GM18873 (cell line): Measurements from ENCODE around the gene SKI.
"Not testable (repeated sequence)": the region's sequence is repeated elsewhere in the genome, so short reads cannot be mapped to it uniquely, and the experiment has no call there.

ENCODE experiments used
- ATAC-seq: cut with Tn5 transposase; IDR thresholded peaks from one replicate; pipeline ENCODE4 v1.9.1; 2021; ENCODE audit warnings: mild to moderate bottlenecking, moderate library complexity, moderate number of reproducible peaks; ENCODE audit not compliant: unreplicated experiment, low FRiP score

Gene SKI

DNA sequence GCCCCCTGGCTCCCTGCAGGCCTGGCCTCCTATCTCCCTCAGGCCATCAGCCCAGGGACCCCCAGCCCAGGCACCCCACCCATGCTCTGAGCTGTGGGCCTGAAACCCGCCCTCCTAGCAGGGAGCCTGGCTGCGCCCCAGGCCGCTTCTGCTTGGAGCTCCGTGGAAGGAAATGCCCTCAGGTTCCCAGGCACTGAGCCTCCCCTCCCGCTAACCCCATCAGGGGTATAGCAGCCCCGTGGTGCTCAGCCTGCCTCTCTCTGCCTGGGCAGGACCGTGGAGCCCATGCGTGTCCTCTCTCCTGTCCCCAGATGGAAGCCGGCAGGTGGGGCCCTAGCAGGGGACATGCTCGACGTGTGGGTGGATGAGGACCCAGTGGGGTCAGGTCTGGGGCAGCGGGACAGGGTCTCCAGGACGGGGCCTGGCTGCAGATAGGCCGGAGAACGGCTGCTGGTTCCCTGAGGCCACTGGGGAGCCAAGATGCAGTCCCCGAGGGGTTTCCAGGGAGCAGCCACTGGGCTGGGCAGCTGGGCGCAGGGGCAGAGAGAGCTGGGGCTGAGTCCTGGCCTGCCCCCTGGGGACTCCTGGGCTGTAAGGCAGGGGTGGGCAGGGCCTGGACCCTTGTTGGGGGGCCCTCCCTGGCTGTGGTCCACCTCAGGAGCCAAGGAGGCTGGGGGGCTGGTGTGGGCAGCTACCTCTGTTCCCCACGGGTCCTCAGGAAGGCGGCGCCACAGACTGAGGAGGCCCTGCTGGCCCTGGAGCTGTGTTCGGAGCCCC, 87.7 kb downstream of the SKI start:
- no peak for ATAC-seq

DNA sequence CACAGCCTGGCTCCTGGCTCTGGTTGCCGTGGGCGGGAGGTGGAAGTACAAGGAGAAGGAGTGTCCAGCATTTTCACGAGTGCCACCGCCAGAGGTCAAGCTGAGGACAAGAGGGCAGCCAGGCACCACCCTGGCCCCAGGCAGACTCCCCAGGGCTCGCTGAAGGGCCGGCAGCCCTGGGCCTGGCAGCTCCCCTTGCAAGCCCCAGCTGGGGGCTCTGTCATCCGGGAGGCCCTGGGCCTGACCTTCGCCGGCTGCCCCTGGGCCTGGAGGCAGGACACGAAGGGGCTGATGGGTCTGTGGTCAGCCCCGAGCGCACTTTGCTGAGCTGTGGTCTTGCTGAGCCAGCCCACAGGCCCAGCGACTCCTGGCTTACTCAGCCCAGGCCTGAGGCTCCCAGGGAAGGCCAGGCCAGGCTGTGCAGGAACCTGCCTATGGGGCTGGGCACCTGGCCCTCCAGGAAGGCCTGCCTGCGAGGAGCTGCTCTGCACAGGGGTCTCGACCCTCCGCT, 88.4 kb downstream of the SKI start:
- ATAC-seq: no peak

DNA sequence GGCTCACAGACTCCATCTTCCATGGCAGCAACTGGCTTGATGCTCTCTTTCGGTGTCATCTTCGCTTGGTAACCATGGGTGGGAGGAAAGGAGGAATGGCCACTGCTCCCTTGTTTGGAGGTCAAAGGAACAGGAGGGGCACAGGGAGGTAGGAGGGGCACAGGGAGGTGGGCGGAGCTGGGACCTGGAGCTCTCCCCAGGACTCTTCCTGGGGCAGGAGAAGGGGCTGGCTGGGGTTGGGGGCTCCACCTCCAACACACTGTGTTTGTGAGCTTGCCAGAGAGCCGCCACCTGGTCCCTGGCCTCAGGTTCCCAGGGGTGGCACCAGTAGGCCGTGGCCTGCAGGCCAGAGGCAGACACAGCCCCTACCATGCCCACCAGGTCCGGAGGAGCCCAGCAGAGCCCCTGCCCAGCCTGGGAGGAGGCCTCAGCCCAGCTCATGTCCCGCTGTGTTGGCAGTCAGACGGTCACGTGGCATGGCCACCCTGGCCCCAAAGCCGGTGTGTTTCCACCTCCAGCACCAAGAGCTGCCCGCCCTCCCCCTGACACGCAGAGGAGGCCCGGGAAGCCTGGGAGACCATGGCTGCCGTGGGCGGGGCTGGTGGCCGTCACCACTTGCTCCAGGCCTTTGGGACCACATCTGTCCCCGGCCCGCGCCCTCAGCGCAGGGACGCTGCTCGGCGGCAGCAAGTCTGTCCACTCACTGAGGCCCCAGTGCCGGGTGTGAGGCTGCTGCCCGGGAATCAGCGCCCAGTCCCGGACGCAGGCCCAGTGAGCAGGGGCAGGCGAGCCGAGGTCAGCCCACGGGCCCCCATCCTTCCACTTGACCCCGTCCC, 89.3 kb downstream of the SKI start:
- ATAC-seq: no peak

DNA sequence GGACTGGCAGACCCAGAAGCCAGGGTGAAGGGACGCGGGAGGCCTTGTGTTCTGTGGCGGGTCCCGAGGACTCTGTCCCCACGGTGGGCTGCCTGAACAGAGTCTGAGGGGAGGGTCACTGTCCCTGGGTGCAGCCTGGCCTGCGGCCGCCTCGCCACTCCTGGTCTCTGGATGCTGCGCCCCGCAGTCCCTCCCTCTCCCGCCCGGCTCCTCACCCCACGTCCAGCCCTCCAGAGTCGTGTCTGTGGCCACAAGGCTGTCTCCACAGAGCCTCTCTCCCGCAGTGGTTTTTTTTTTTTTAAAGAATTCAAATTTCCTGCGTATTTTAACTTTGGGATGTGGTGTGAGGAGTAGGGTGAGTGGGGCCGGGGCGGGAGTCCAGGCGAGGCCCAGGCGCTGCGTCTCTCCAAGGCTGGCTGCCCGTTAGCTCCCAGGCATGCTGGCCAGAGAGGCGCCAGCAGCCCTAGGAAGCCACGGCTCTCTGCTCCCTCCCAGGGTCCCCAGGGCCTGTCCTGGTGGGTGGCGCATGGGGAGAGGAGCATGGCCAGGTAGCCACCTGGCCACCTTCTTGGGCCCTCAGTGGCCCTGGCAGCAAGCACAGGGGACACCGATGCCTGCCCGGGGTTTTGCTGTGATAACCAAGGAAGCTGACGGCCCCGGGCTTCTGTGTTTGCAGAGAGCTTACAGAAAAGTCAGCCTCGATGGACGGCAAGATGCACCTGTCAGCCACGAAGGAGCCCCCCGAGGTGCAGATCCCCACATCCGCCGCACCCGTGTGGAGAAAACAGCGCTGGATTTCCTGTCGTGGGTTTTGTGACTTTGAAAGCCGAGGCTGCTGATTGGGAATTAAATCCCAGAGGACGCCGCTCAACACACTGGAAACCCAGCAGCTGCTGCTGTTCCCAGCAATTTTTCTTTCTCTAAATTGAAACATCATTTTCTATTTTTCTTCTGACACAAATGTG, 90.5 kb downstream of the SKI start:
- no peak for ATAC-seq

DNA sequence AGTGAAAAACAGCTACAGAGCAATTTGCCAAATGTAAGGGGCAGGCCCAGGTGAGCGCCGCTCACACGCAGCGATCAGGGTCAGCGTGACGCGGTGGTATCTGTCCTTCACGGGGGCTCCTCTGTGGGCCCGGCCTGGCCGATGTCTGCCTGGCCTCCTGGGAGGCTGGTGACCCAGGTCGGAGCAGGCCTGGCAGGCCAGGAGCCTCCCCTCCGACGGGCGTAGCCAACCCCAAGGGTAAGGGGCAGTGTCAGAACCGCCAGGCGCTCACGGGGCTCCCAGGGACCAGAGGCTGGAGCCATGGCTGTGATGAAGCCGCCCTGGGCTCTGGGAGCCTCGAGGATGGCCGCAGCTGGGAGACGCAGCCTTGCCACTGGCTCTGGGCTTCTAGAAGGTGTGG, 91.2 kb downstream of the SKI start:
- ATAC-seq: no peak

DNA sequence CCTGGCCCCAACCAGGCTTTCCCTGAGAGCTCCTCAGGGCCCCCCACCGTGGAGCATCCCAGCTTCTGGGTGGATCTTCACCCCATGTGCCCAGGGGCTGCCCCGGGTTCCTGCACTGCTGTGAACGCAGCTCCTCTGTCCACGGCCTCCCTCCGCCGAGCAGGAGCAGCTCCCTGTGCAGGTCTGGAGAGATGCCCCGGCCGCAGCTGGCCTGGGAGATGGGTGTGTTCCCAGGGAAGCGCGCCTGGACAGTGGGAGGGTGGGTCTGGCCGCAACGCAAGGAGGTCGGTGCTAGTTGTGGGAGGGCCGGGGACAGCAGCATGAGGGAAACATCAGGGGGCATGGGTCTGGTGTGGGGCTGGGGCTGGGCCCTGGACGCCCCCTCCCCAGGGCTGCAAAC, 91.9 kb downstream of the SKI start:
- ATAC-seq: no peak

DNA sequence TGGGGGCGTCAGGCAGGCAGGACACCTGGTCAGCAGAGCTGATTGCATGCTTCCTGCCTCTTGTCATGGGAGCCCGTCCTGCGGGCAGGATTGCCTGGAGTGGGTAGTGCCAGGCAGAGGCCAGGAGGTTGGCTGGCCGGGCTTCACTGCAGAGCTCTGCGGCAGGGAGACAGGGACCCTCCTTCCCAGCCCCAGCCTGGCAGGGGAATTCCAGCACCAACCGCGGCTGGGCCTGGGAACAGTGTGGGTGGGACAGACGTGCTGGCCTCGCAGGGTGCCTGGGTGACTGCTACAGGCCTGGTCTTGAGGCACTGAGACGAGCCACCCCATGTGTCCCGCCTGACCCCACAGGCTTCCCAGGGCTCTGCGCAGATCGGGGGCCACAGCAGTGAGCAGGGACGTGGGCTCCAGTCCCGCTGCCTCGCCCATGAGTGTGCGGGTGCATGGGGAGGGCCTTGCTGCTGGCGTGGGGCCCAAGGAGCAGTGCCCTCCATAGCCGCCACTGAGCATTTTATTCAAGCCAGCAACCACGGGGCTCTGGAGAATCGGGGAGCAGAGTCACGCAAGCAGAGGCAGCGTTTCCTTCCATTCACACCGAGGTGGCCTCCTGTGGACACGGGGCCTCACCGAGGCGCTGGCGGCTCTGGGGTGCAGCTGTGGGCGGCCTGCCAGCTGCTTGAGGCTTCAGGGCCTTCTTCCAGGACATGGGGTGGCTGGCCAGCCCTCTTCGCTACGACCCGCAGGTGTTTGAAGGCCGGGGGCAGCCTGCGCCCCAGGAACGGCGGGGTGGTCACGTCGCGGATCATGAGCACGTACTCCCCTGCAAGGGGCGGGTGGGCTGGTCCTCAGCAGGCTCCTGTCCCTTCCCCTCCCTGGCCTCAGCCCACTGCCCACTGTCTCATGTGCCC, 92.9 kb downstream of the SKI start:
- ATAC-seq: no peak

DNA sequence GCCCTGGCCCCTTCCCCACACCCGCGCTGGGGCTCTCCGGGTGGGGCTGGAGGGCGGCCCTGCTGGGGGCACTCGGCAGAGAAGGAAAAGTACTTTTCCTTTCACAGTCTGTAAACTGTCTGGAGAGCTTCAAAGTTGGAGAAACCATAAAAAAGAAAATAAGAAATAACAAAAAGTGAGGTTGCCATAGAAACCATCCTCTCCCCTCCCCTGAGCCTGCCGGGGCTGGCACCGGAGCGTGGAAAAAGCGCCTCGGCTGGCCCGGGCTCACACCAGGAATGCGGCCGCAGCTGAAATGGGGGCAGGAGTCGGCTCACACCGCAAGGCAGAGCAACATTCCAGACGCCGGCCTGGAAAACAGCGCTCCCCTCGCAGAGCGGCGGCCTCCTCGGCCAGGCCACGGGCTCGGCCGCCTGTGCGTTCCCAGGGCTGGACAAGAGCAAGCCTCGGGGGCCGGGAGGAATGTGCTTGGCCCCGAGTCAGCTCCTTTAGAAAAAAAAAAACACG, 94.0 kb downstream of the SKI start:
- no peak for ATAC-seq

DNA sequence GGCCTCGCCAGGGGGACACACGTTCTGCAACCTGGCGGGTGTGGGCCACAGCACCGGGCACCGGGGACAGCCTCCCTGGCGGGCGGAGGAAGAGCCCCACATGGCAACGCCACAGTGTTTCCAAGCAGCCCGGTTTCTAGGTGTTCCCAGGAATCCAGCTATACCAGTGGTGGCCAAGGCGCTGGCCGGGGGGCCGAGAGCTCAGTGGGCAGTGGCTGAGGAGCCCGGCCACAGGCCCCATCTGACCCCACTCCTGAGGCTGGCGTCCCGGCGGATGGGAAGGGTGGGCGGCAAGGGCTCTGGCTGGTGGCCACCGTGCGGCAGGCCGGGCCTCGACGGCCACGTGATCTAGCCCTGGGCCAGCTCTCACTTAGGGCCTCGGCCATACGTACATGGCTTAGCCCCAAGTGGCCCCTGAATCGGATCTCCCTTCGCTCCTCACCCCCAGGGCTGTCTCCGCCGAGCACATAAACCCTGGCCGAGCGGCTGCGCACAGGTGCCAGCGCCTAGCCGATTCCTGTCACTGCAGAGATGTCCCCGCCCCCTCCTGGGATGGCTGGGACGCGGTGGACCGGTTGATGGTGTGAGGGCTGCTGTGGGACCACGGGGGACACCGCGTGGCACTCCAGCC, 94.6 kb downstream of the SKI start:
- ATAC-seq: no peak

DNA sequence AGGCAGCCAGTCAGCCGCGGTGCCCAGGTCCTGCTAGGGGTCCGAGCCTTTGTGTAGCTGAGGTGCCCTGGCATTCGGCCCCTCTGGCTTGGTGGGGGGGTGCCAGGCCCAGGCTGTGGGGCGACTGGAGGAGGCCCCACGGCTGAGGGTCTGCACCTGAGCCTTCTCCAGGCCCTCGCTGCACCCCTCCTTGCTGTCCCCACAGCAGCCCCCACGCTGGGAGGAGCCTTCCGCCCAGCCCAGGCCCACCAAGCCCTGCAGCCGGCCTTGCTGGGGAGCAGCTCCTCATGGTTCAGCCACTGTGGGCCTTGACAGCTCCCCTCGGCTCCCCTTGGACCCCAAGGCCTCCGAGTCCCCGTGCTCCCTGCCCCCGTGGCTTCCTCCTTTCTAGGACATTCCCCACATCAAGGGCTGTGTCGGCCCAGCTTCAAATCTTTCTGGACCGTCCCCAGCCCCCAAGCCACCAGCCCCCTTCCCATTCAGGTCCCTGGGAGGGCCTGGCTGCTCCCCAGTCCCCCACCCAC, 95.4 kb downstream of the SKI start:
- no peak for ATAC-seq

DNA sequence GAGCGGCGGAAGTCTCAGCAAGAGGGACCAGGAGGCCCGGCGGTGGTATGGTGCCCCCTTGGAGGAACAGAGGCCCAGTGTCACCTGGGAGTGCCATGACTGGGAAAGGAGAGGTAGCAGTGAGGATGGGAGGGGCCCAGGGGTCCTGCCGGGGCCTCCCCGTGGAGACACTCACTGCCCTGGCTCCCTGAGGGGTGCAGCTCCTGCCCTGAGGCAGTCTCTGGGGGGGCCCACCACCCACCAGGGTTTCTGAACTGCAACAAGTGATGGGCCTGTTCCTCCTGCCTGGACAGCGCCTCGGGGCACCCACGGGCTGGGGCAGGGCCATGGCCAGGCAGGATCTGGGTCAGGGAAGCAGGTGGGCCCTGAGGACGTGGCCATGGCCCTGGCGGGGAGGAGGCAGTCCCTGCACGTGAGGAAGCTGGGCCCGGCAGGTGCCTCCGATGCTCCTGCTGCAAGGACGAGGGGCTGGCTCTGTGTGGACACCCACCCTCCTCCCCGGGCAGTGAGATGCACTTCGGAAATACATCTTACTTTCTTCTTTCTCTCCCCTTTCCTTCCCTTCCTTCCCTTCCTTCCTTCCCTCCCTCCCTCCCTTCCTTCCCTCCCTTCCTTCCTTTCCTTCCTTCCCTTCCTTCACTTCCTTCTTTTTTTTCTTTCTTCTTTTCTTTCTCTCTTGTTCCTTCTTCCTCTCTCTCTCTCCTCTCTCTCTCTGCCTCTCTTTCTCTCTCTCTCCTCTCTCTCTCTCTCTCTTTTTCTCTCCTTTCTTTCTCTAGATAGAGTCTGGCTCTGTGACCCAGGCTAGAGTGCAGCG, 96.6 kb downstream of the SKI start:
- ATAC-seq: no peak

DNA sequence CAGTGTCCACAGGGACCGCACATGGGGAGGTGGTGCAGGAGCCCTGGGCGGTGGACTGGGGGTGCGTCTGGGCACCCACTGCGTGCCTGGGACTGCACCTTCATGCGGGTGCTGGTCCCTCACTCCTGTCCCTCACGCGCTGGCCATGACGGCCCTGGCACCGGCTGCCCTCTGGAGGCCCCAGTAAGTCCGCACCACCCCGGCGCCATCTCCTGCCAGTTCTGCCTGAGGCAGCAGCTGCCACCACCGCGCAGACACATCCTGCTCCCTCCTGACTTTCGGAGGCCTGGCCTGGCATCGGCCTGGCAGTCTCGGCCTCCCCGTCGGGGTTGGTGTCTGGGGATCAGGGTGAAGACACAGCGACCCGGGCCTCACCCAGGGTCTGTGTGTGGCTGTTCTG, 98.4 kb downstream of the SKI start:
- no peak for ATAC-seq

DNA sequence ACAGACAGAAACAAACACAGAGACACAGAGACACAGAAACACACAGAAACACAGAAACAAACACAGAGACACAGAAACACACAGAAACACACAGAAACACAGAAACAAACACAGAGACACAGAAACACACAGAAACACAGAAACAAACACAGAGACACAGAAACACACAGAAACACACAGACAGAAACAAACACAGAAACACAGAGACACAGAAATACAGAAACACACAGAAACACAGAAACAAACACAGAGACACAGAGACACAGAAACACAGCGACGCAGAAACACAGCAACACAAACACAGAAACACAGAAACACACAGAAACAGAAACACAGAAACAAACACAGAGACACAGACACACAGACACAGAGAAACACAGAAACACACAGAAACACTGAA, 99.0 kb downstream of the SKI start:
- ATAC-seq: not testable (repeated sequence)

DNA sequence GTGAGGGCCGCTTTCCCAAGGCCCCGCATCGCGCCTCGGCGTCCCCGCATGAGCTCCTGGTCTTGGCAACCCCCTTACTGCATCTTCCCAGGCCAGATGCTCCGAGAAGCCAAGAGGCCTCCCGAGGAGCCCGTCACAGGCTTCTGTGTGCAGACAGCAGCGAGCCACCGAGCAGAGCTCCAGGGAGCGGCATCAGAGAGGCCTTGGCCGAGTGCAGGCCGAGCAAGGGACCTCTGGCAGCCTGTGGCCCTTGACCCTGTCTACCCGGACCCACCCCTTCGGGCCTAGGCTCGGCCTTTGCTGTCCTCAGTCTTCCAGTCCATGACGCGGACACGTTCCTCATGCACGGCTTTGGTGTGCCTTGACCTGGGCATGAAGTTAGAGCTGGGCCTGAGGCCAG, 99.7 kb downstream of the SKI start:
- ATAC-seq: no peak

DNA sequence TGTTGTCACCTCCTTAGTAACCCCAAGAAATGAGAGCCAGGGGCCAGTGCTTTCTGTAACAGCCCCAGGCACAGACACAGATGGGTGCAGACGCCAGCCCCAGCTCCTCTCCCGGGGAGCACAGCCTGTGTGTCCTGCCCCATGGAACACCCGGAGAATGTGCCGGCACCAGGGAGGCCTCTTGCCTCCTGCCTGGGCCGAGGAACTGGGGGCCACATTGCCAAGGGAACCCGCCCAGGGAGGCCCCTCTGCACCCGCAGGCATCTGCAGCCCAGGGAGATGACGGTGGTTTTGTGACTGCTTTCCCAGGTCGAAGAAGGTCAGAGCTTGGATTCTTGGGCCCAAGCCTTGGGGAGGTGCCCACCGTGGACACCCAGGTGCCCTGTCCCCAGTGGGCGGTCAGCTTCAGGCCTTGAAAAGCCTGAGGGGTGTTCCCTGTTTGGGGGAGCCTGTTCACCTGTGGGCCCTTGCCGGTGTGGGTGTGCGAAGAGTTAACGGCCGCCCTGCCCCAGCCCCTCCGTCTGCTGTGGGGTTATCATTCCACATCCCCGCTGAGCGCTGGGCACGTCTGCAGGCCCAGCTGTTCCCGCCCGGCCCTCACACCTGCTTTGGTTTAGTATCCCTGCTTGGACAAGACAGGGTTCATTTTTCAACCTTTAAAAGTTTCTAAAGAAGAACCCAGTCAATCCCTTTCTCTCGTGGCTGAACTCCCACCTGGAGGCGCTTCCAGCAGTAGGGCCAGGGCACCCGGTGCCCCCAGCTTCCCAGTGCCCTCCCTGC, 100.7 kb downstream of the SKI start:
- no peak for ATAC-seq

DNA sequence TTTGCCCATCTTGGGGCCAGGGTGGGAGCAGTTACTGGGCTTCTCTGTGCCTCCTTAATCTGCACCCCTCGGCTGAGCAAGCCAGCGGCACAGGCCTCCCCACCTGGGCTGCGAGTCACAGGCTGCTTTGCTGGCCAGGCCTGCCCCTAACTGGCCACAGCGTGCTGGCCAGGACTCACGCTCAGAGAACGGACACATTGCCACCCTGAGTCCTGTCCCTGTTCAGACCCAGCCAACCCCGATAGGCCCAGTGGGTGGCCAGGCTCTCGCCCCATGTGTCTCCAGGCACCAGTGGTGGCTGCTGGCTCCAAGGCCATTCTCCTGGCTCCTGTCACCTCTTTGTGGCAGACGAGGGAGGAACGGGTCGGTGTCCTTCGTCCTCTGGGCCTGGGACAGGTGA, 101.9 kb downstream of the SKI start:
- ATAC-seq: no peak
